ENCODE results near the gene WNT2. TPM values are rescaled to one million over a fixed set of nuclear protein-coding genes. Genes with fewer than 3 reads are reported as not detected.

The WNT2 gene
- total and polyA plus RNA-seq, 2 of the 4 experiments (the other 2 are of a cell fraction): 1.8 to 1.9 TPM

GRCh38 chr7:117270371-117270770 is 52.5 kb downstream of the WNT2 start:
- TF ChIP-seq CHD1 (IDR thresholded peaks at IDR 0.05; ENCODE audit: low read depth, low read length) (0 out of 2 replicates have a peak, but pooled peaks have one; percentile 34), MXI1 (IDR thresholded peaks at IDR 0.05; ENCODE audit: borderline replicate concordance, low read depth, low read length) (no peak)
- H3K79me1 ChIP-seq (ENCODE audit: low read depth in 1 of 2, low read length in 2 of 2): 0 out of 4 replicates have a peak, but pooled peaks cover 0 to 3% of the 10 kb centered on the region in 2 experiments
- DNase-seq (peak; percentile 74), ATAC-seq (ENCODE audit: low read depth) (no peak)
- H3K18ac ChIP-seq (ENCODE audit: low read depth, low read length): peak overlapping the region; percentile 69
- BruUV-seq (replicated peaks): no TSS peak
- intact Hi-C loops (cut with micrococcal nuclease): loop anchor here (5.0 kb wide), 1 partner anchor 52 kb away; the partner anchor contains the start of gene WNT2
- POLR2A ChIA-PET (ENCODE audit: unreplicated experiment): no interaction called here
- H2BK15ac ChIP-seq (ENCODE audit: low read depth, low read length): peak overlapping the region; percentile 89; the same call in 1 of the 3 replicates
- peaks cover 8% of the 10 kb centered on the region for H3K4me1 ChIP-seq (ENCODE audit: control insufficient read depth, insufficient read depth, low read length)
- no peak overlapping the region for H3K9ac ChIP-seq (ENCODE audit: low read depth, low read length)
- H3K27ac ChIP-seq (ENCODE audit: insufficient read depth, low read length): peak overlapping the region; percentile 85
- peaks cover 5% of the 10 kb centered on the region; the same call in 1 of the 2 replicates for H3K9me1 ChIP-seq (ENCODE audit: insufficient read depth, low read length)
- no peak overlapping the region for H3K4me3 ChIP-seq (ENCODE audit: insufficient read depth, low read depth, low read length)
- CTCF ChIA-PET: no interaction called here
- peak overlapping the region; percentile 70 for H3K23ac ChIP-seq (ENCODE audit: low read depth, low read length)
- dilution Hi-C loops (cut with HindIII; ENCODE audit: low sequenced_read_pairs, unreplicated experiment): no loop called here
- in situ Hi-C loops (cut with MboI; ENCODE audit: low sequenced_read_pairs): no loop called here
- no peaks in the 10 kb centered on the region for H4K20me1 ChIP-seq (ENCODE audit: insufficient read depth, low read length)
- H4K8ac ChIP-seq (ENCODE audit: low read depth in 2 of 2, low read length in 2 of 2): peak overlapping the region; percentile 57 to 76; a peak in 3 of 4 replicates
- H4K91ac ChIP-seq (ENCODE audit: insufficient read depth, low read depth, low read length): peak overlapping the region; percentile 95
- peak overlapping the region; percentile 50; the same call in 1 of the 2 replicates for H3K4me2 ChIP-seq (ENCODE audit: low read depth, low read length)
- H3K27me3 ChIP-seq (ENCODE audit: control insufficient read depth, insufficient read depth, low read length): no peaks in the 10 kb centered on the region
- H4K5ac ChIP-seq (ENCODE audit: low read depth, low read length): peak overlapping the region; percentile 72
- H2AK5ac ChIP-seq (ENCODE audit: low read depth, low read length): peak overlapping the region; percentile 97
- H3K14ac ChIP-seq (replicated peaks; ENCODE audit: low read depth, low read length): peak overlapping the region; percentile 85
- peak overlapping the region; percentile 94 for H3K4ac ChIP-seq (ENCODE audit: low read depth, low read length)
- peak overlapping the region; percentile 97 for H2BK120ac ChIP-seq (ENCODE audit: low read depth, low read length)
- peaks cover 3% of the 10 kb centered on the region; the same call in 1 of the 2 replicates for H3K9me3 ChIP-seq (ENCODE audit: control insufficient read depth, insufficient read depth, low read length)
- 0 out of 2 replicates have a peak overlapping the region, but pooled peaks have one; percentile 58 for H3K56ac ChIP-seq (ENCODE audit: extremely low read depth, insufficient read depth, low read length)
- no CpG with 5 or more reads among the region's 9 CpGs for WGBS, 2 experiments (ENCODE audit: extremely low coverage in 2 of 2, insufficient read length in 1 of 2)
- peak overlapping the region; percentile 96 for H2BK20ac ChIP-seq (ENCODE audit: low read depth, low read length)
- H2AK9ac ChIP-seq (replicated peaks; ENCODE audit: low read depth, low read length, poor library complexity): peak overlapping the region; percentile 94
- no peaks in the 10 kb centered on the region for H3K36me3 ChIP-seq (ENCODE audit: control insufficient read depth, insufficient read depth, low read length)
- peak overlapping the region; percentile 67 for H2AFZ ChIP-seq (replicated peaks; ENCODE audit: low read length, poor library complexity)
- peak overlapping the region; percentile 100 for H2BK5ac ChIP-seq (ENCODE audit: low read depth, low read length, poor library complexity, severe bottlenecking)
